T-cell (primary cell): Measurements from ENCODE around the gene UGCG. TPM values are rescaled to one million over a fixed set of nuclear protein-coding genes. Genes with fewer than 3 reads are reported as not detected.
"Not testable (repeated sequence)": the region's sequence is repeated elsewhere in the genome, so short reads cannot be mapped to it uniquely, and the experiment has no call there.

ENCODE experiments used
- ATAC-seq, 4 experiments: fragments of 200-7000 bp in 3 of 4; fragments of 150-1000 bp in 1 of 4; cut with Tn5 transposase; replicated peaks in 1 of 4; 1 replicate in 3 of 4; 2 replicates in 1 of 4; pipeline ENCODE4 v1.10.0; 2021; ENCODE audit warnings: moderate library complexity in 3 of 4, mild to moderate bottlenecking in 2 of 4, moderate number of reproducible peaks in 1 of 4
- CTCF ChIA-PET, 2 donors: fragments of 300-600 bp; sonication (Branson Sonifier 250); formaldehyde crosslinking; loops; one replicate each; lab custom pipeline; 2022; ENCODE audit warnings: antibody characterized with exemption in 2 of 2; lab: Charles Lee
- POLR2A ChIA-PET, 2 donors: fragments of 300-600 bp; sonication (Branson Sonifier 250); formaldehyde crosslinking; loops; one replicate each; lab custom pipeline; 2022; ENCODE audit warnings: antibody characterized with exemption in 2 of 2; lab: Charles Lee
- DNase-seq, 35 experiments: peaks; one replicate each; pipeline versions ENCODE4 v3.0.0 to v3.0.0-alpha.2; 2013 to 2023
- H3K27ac ChIP-seq: one replicate; pipeline ENCODE4 v1.5.1; 2013; ENCODE audit warnings: low read length
- H3K27me3 ChIP-seq, 2 experiments: replicated peaks in 1 of 2; 1 replicate in 1 of 2; 2 replicates in 1 of 2; pipeline versions ENCODE4 v1.6.1 to v1.7.0; 2013; ENCODE audit warnings: low read length in 1 of 2, mixed read lengths in 1 of 2; ENCODE audit not compliant: control insufficient read depth in 2 of 2, insufficient read depth in 2 of 2; ENCODE audit errors: extremely low read depth in 1 of 2
- H3K36me3 ChIP-seq, 2 donors: 1 replicate in 1 of 2; 2 replicates in 1 of 2; pipeline versions ENCODE4 v1.6.1 to v1.7.0; 2013; ENCODE audit warnings: low read length in 1 of 2; ENCODE audit not compliant: control insufficient read depth in 2 of 2, insufficient read depth in 1 of 2; ENCODE audit errors: extremely low read depth in 1 of 2
- H3K4me1 ChIP-seq, 2 experiments: 1 replicate in 1 of 2; 2 replicates in 1 of 2; pipeline versions ENCODE4 v1.6.1 to v1.7.0; 2013; ENCODE audit warnings: low read length in 2 of 2, mixed read lengths in 1 of 2; ENCODE audit not compliant: insufficient read depth in 2 of 2, control insufficient read depth in 1 of 2; ENCODE audit errors: extremely low read depth in 1 of 2
- H3K4me3 ChIP-seq, 2 donors: 1 replicate in 1 of 2; 2 replicates in 1 of 2; pipeline versions ENCODE4 v1.5.1 to v1.7.0; 2013; ENCODE audit warnings: mild to moderate bottlenecking in 2 of 2, low read length in 1 of 2, moderate library complexity in 1 of 2; ENCODE audit not compliant: control insufficient read depth in 1 of 2; ENCODE audit errors: extremely low read depth in 1 of 2
- H3K9me3 ChIP-seq: 2 replicates; pipeline ENCODE4 v1.7.0; 2013
- H3K27ac Mint-ChIP-seq, 2 donors: one replicate each; pipeline ENCODE4 v1.8.0; 2020 to 2021; ENCODE audit warnings: mild to moderate bottlenecking in 2 of 2, mixed read lengths in 2 of 2
- H3K27me3 Mint-ChIP-seq, 2 donors: one replicate each; pipeline ENCODE4 v1.8.0; 2021 to 2022; ENCODE audit warnings: mixed read lengths in 2 of 2
- H3K36me3 Mint-ChIP-seq: one replicate; pipeline ENCODE4 v1.8.0; 2021; ENCODE audit warnings: mixed read lengths
- H3K4me1 Mint-ChIP-seq, 3 donors: one replicate each; pipeline ENCODE4 v1.8.0; 2020 to 2022; ENCODE audit warnings: mixed read lengths in 3 of 3, mild to moderate bottlenecking in 1 of 3
- H3K4me3 Mint-ChIP-seq, 3 donors: one replicate each; pipeline ENCODE4 v1.8.0; 2020 to 2022; ENCODE audit warnings: mild to moderate bottlenecking in 3 of 3, mixed read lengths in 3 of 3, moderate library complexity in 3 of 3
- H3K9me3 Mint-ChIP-seq, 3 donors: one replicate each; pipeline ENCODE4 v1.8.0; 2020 to 2022; ENCODE audit warnings: mixed read lengths in 3 of 3
- WGBS: methylation state at CpG from one replicate; pipeline ENCODE4 v1.1.5; 2013; ENCODE audit warnings: missing lambda C conversion rate; ENCODE audit not compliant: insufficient coverage; 5-methylcytosine and 5-hydroxymethylcytosine counted together
- total RNA-seq, 35 experiments: library from RNA in 6 of 35; stranded (reverse) in 6 of 35; fragments of 120-200 nt in 1 of 35; gene quantifications; one replicate each; pipeline versions ENCODE4 v1.2.1 to v1.2.4 and lab custom pipeline; 2013 to 2026

The UGCG gene
- total RNA-seq, 5 donors from 2014 or later (not counting 1 experiment from before 2014, with no cell fraction given): 20.1 to 41.6 (median 24.1) TPM

GRCh38 chr9:111953444-111953843, 56.8 kb downstream of the UGCG start:
- Histone ChIP-seq H3K4me3 (no peak overlapping the region), H3K27me3 (no peaks in the 10 kb centered on the region), H3K4me1 (peaks cover 7 to 8% of the 10 kb centered on the region in 2 experiments), H3K36me3 (no peaks in the 10 kb centered on the region), H3K27ac (no peak overlapping the region), H3K9me3 (no peaks in the 10 kb centered on the region)
- WGBS: 80% methylated on average over 1 of the region's 3 CpGs
- no peak overlapping the region for H3K27ac Mint-ChIP-seq
- no peaks in the 10 kb centered on the region for H3K36me3 Mint-ChIP-seq
- no peak overlapping the region for H3K4me3 Mint-ChIP-seq
- DNase-seq: no peak
- no peaks in the 10 kb centered on the region for H3K27me3 Mint-ChIP-seq
- CTCF ChIA-PET: no interaction called here
- no peak for ATAC-seq
- no peaks in the 10 kb centered on the region for H3K9me3 Mint-ChIP-seq
- POLR2A ChIA-PET: no interaction called here
- H3K4me1 Mint-ChIP-seq: peaks cover 22 to 29% (median 22%) of the 10 kb centered on the region in 3 donors

- Histone ChIP-seq H3K4me1 (peaks cover 8 to 9% of the 10 kb centered on the region in 2 experiments), H3K4me3 (no peak overlapping the region), H3K27me3 (no peaks in the 10 kb centered on the region), H3K36me3 (no peaks in the 10 kb centered on the region), H3K27ac (no peak overlapping the region), H3K9me3 (no peaks in the 10 kb centered on the region)
- no peaks in the 10 kb centered on the region for H3K9me3 Mint-ChIP-seq
- H3K27me3 Mint-ChIP-seq: no peaks in the 10 kb centered on the region
- WGBS: 96% methylated on average over 4 of the region's 6 CpGs
- H3K27ac Mint-ChIP-seq: no peak overlapping the region
- CTCF ChIA-PET: no interaction called here
- H3K4me1 Mint-ChIP-seq: peaks cover 20 to 36% (median 26%) of the 10 kb centered on the region in 3 donors
- DNase-seq (no peak), ATAC-seq (no peak)
- POLR2A ChIA-PET: no interaction called here
- no peaks in the 10 kb centered on the region for H3K36me3 Mint-ChIP-seq
- no peak overlapping the region for H3K4me3 Mint-ChIP-seq
These were observed 58.4 kb downstream of the UGCG start for GRCh38 chr9:111955048-111955447.

DNA sequence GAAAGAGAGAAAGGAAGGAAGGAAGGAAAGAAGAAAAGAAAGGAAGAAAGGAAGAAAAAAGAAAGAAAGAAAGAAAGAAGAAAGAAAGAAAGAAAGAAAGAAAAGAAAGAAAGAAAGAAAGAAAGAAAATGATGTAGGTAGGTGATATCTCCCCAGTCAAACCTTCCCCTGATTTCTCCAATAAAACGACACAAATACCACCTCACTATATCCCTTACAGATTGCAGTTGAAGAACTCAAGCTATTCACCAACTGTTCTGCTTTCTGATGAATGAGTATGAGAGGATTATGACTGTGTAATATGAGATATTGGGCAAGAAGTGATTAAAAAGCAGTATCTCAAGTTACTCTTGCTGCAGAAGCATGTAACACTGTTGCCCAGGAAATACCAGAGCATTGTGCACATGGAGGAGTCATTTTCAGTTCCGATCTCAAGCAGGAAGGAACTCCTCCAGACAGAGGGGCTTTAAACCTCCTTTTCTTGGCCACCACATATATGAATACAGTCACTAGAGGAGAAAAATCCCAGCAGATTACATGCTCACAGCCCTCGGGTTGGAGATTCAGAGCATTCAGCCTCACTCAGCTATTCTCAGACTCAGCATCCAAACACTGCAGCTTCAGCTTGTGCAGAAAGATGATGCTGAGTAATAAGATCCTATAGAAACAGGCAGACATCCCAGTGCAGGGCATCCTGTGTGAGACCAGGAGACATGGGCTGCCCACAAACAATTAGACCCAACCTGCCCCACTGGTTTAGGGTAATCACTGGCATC, 61.4 kb downstream of the UGCG start:
- no peaks in the 10 kb centered on the region for H3K27me3 ChIP-seq
- ChIA-PET CTCF (no interaction called here), POLR2A (no interaction called here)
- H3K4me1 ChIP-seq: peaks cover 8 to 9% of the 10 kb centered on the region in 2 experiments
- Mint-ChIP-seq H3K27ac (peak overlapping the region; percentile 66 to 82), H3K4me3 (peak overlapping the region; percentile 65 to 71 (median 68)), H3K27me3 (no peaks in the 10 kb centered on the region), H3K36me3 (no peaks in the 10 kb centered on the region), H3K4me1 (peaks cover 20 to 36% (median 26%) of the 10 kb centered on the region in 3 donors), H3K9me3 (no peaks in the 10 kb centered on the region)
- no CpG with 5 or more reads among the region's 3 CpGs for WGBS
- H3K36me3 ChIP-seq: no peaks in the 10 kb centered on the region
- H3K27ac ChIP-seq: no peak overlapping the region
- no peaks in the 10 kb centered on the region for H3K9me3 ChIP-seq
- DNase-seq: peak in 9 of 35 experiments; percentile 1 to 35 (median 10)
- H3K4me3 ChIP-seq: peak overlapping the region in 1 of 2 donors; percentile 55
- peak; percentile 70 to 87 (median 72) for ATAC-seq

DNA sequence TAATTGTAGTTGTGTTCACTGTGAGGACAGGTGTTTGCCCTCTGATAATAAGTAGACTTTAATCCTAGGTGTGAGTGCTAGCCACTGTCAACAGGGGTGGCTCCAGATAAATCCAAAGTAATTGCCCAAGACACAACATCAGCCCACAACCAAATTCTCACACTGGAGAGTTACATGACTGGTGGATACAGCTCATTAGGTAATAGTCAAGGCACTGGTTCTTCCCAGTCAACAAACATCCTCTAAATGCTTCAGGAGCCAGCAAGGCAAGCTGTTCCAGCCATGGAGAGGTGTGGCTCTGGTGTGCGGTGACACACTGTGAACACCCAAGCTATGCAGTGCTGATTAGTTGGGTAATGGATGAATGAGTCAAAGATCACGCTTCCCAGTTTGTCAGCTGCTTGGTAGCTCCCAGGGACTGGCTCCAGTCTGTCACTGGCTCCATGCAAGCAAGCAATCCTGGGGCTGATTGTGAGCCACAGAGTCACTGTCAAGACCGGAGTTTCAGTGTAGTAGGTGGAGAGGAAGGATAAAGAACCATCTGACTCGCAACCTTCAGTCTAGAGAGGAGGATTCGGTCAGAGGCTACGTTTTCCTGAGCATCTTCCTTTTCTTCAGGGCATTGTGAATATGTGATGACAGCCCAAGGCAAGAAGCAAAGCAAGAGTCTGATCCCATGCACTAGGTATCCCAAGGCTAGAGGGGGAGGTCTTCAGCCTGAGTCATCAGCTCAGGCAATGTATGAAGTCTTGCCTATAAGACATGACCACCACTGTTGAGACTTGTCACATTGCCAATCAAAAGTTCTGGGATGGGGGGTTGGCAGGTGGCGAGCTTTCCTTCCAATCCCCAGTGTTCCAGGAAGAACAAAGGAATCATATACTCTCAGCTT, 63.1 kb downstream of the UGCG start:
- Mint-ChIP-seq H3K4me1 (peaks cover 20 to 36% (median 26%) of the 10 kb centered on the region in 3 donors), H3K36me3 (no peaks in the 10 kb centered on the region), H3K27ac (no peak overlapping the region), H3K4me3 (no peak overlapping the region), H3K27me3 (no peaks in the 10 kb centered on the region), H3K9me3 (no peaks in the 10 kb centered on the region)
- Histone ChIP-seq H3K36me3 (no peaks in the 10 kb centered on the region), H3K9me3 (no peaks in the 10 kb centered on the region), H3K27ac (no peak overlapping the region), H3K4me1 (peaks cover 8 to 9% of the 10 kb centered on the region in 2 experiments), H3K27me3 (no peaks in the 10 kb centered on the region), H3K4me3 (no peak overlapping the region)
- DNase-seq: no peak
- WGBS: 73% methylated on average over 4 of the region's 7 CpGs
- ATAC-seq: no peak
- ChIA-PET POLR2A (no interaction called here), CTCF (no interaction called here)

DNA sequence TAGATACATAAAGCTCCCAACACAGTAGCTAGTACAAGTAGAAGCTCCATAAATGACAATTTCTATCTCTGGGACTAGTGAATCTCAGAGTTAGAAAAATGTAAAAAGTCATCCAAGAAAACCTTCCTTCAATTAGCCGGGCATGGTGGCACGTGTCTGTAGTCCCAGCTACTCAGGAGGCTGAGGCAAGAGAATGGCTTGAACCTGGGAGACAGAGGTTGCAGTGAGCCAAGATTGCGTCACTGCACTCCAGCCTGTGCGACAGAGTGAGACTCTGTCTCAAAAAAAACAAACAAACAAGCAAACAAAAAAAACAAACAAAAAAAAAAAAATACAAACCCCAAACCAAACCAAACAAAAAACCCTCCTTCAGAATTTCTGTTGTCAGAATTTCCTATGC, 63.9 kb downstream of the UGCG start:
- H3K36me3 ChIP-seq, H3K4me1 ChIP-seq, H3K4me3 Mint-ChIP-seq, H3K9me3 Mint-ChIP-seq, H3K27ac Mint-ChIP-seq, H3K27me3 Mint-ChIP-seq, CTCF ChIA-PET, DNase-seq, H3K9me3 ChIP-seq, H3K4me3 ChIP-seq, H3K27me3 ChIP-seq, H3K36me3 Mint-ChIP-seq, H3K27ac ChIP-seq, ATAC-seq: not testable (repeated sequence)
- POLR2A ChIA-PET: interaction anchor here in 1 of 2 donors (0.5 kb wide), 1 partner anchor 456 kb away, joined by 7 read pairs; no protein-coding TSS in a partner anchor
- WGBS: no CpG with 5 or more reads among the region's 4 CpGs
- peaks cover 20 to 33% (median 26%) of the 10 kb centered on the region in 3 donors for H3K4me1 Mint-ChIP-seq

GRCh38 chr9:111961009-111961408, 64.4 kb downstream of the UGCG start:
- no peaks in the 10 kb centered on the region for H3K27me3 Mint-ChIP-seq
- Histone ChIP-seq H3K27me3 (no peaks in the 10 kb centered on the region), H3K4me1 (peaks cover 8 to 9% of the 10 kb centered on the region in 2 experiments), H3K9me3 (no peaks in the 10 kb centered on the region), H3K4me3 (no peak overlapping the region), H3K27ac (no peak overlapping the region), H3K36me3 (no peaks in the 10 kb centered on the region)
- H3K36me3 Mint-ChIP-seq: no peaks in the 10 kb centered on the region
- whole genome bisulfite sequencing: no CpG with 5 or more reads among the region's 2 CpGs
- no peak overlapping the region for H3K27ac Mint-ChIP-seq
- POLR2A ChIA-PET: no interaction called here
- no peak overlapping the region for H3K4me3 Mint-ChIP-seq
- H3K9me3 Mint-ChIP-seq: no peaks in the 10 kb centered on the region
- ATAC-seq: no peak
- CTCF ChIA-PET: interaction anchor here in 1 of 2 donors (0.6 kb wide), 1 partner anchor 113 kb away, joined by 3 read pairs; no protein-coding TSS in a partner anchor
- DNase-seq: no peak
- H3K4me1 Mint-ChIP-seq: peaks cover 16 to 28% (median 24%) of the 10 kb centered on the region in 3 donors
